MCF 10A (cell line): ENCODE measurements around the gene NT5DC3. TPM values are rescaled to one million over a fixed set of nuclear protein-coding genes. Genes with fewer than 3 reads are reported as not detected.

Source experiments
- BruUV-seq: library from RNA; stranded (reverse); fragments of 400-500 nt; replicated peaks from 2 replicates; lab custom pipeline; 2021; lab: Mats Ljungman, UMichigan
- CTCF ChIA-PET: fragments of 300-600 bp; sonication (Branson Sonifier 250); formaldehyde crosslinking; extraction: SDS; loops from one replicate; lab custom pipeline; 2021; ENCODE audit warnings: antibody characterized with exemption, inconsistent platforms; lab: Yijun Ruan, JAX
- POLR2A ChIA-PET: fragments of 300-600, 350-650 bp; sonication (Branson Sonifier 250); formaldehyde crosslinking; extraction: SDS; loops from one replicate; lab custom pipeline; 2020; ENCODE audit warnings: antibody characterized with exemption, inconsistent platforms; lab: Yijun Ruan, JAX
- DNase-seq: peaks from one replicate; pipeline ENCODE4 v3.0.0-alpha.2; 2018; ENCODE audit not compliant: unreplicated experiment
- H3K27ac Mint-ChIP-seq: one replicate; pipeline ENCODE4 v1.8.0; 2022; ENCODE audit warnings: mild to moderate bottlenecking, low read depth, mixed read lengths; ENCODE audit not compliant: unreplicated experiment
- H3K27me3 Mint-ChIP-seq: one replicate; pipeline ENCODE4 v1.8.0; 2022; ENCODE audit warnings: mixed read lengths; ENCODE audit not compliant: insufficient read depth, unreplicated experiment
- H3K36me3 Mint-ChIP-seq: one replicate; pipeline ENCODE4 v1.8.0; 2022; ENCODE audit warnings: mild to moderate bottlenecking, moderate library complexity, mixed read lengths; ENCODE audit not compliant: insufficient read depth, unreplicated experiment
- H3K4me1 Mint-ChIP-seq: one replicate; pipeline ENCODE4 v1.8.0; 2022; ENCODE audit warnings: mixed read lengths; ENCODE audit not compliant: insufficient read depth, unreplicated experiment
- H3K4me3 Mint-ChIP-seq: one replicate; pipeline ENCODE4 v1.8.0; 2022; ENCODE audit warnings: mild to moderate bottlenecking, moderate library complexity, mixed read lengths; ENCODE audit not compliant: unreplicated experiment
- H3K9me3 Mint-ChIP-seq: one replicate; pipeline ENCODE4 v1.8.0; 2022; ENCODE audit warnings: mixed read lengths; ENCODE audit not compliant: unreplicated experiment
- CTCF ChIP-seq: fragments of 200-600 bp; IDR thresholded peaks from one replicate; pipeline ENCODE4 v1.8.0; 2022; ENCODE audit warnings: antibody characterized with exemption, mild to moderate bottlenecking; ENCODE audit not compliant: unreplicated experiment
- intact Hi-C: fragments of 100-400 bp; cut with micrococcal nuclease; formaldehyde crosslinking; loops from 2 replicates; pipeline ENCODE4 v1.14.1; 2022
- total RNA-seq: library from RNA; stranded (reverse); gene quantifications from 2 replicates; pipeline ENCODE4 v1.2.3, GENCODE V29; 2022

The NT5DC3 gene
- total RNA-seq, 1 experiment from 2014 or later, result 15.1 TPM

GRCh38 chr12:103814436-103814835 is 26.6 kb downstream of the NT5DC3 start:
- Mint-ChIP-seq H3K27ac (peak overlapping the region; percentile 73), H3K36me3 (peaks cover 20% of the 10 kb centered on the region), H3K9me3 (no peaks in the 10 kb centered on the region), H3K4me3 (no peak overlapping the region), H3K27me3 (no peaks in the 10 kb centered on the region), H3K4me1 (no peaks in the 10 kb centered on the region)
- DNase-seq, result no peak
- TF ChIP-seq CTCF, result no peak
- CTCF ChIA-PET, result no interaction called here
- no TSS peak for BruUV-seq
- POLR2A ChIA-PET, result no interaction called here
- intact Hi-C loops, result no loop called here

GRCh38 chr12:103813949-103814348 is 27.1 kb downstream of the NT5DC3 start:
- intact Hi-C loops, result no loop called here
- H3K9me3 Mint-ChIP-seq, result no peaks in the 10 kb centered on the region
- no peaks in the 10 kb centered on the region for H3K4me1 Mint-ChIP-seq
- peaks cover 20% of the 10 kb centered on the region for H3K36me3 Mint-ChIP-seq
- ChIA-PET POLR2A (interaction anchor here (0.6 kb wide), 1 partner anchor 26 kb away, joined by 3 read pairs; no protein-coding TSS in a partner anchor), CTCF (interaction anchor here (0.6 kb wide), 1 partner anchor 1908 kb away, joined by 4 read pairs; no protein-coding TSS in a partner anchor)
- H3K27ac Mint-ChIP-seq, result peak overlapping the region; percentile 73
- no TSS peak for BruUV-seq
- no peaks in the 10 kb centered on the region for H3K27me3 Mint-ChIP-seq
- TF ChIP-seq CTCF, result no peak
- no peak for DNase-seq
- H3K4me3 Mint-ChIP-seq, result no peak overlapping the region

- BruUV-seq, result no TSS peak
- Mint-ChIP-seq H3K4me1 (no peaks in the 10 kb centered on the region), H3K4me3 (no peak overlapping the region), H3K27ac (peak overlapping the region; percentile 73), H3K36me3 (peaks cover 20% of the 10 kb centered on the region), H3K9me3 (no peaks in the 10 kb centered on the region), H3K27me3 (no peaks in the 10 kb centered on the region)
- no peak for DNase-seq
- intact Hi-C loops, result no loop called here
- no peak for TF ChIP-seq CTCF
- POLR2A ChIA-PET, result interaction anchor here (0.6 to 0.7 kb wide), 2 partner anchors 9 to 26 kb away, joined by 3 to 4 read pairs; no protein-coding TSS in a partner anchor
- CTCF ChIA-PET, result interaction anchor here (0.6 kb wide), 1 partner anchor 1907 kb away, joined by 4 read pairs; no protein-coding TSS in a partner anchor
Observed at GRCh38 chr12:103813426-103813825, 27.6 kb downstream of the NT5DC3 start.

GRCh38 chr12:103812789-103813188 is 28.2 kb downstream of the NT5DC3 start:
- no peak for TF ChIP-seq CTCF
- DNase-seq, result no peak
- intact Hi-C loops, result no loop called here
- no TSS peak for BruUV-seq
- Mint-ChIP-seq H3K36me3 (peaks cover 20% of the 10 kb centered on the region), H3K27ac (no peak overlapping the region), H3K9me3 (no peaks in the 10 kb centered on the region), H3K27me3 (no peaks in the 10 kb centered on the region), H3K4me1 (no peaks in the 10 kb centered on the region), H3K4me3 (no peak overlapping the region)
- ChIA-PET CTCF (interaction anchor here (0.6 kb wide), 1 partner anchor 29 kb away, joined by 4 read pairs; no protein-coding TSS in a partner anchor), POLR2A (interaction anchor here (0.7 to 1.4 kb wide), 3 partner anchors 10 to 27 kb away, joined by 4 to 5 read pairs (median 4); no protein-coding TSS in a partner anchor)
